GM10266 (cell line): ENCODE data around the gene TET1.
"Not testable (repeated sequence)": the region's sequence is repeated elsewhere in the genome, so short reads cannot be mapped to it uniquely, and the experiment has no call there.

Experiments
- DNase-seq: peaks from one replicate; pipeline ENCODE4 v3.0.0; 2012; ENCODE audit errors: extremely low spot score
- TF ChIP-seq, protein P1 (sequence below): IDR thresholded peaks from 2 replicates; pipeline ENCODE4 v1.5.1; 2012; ENCODE audit warnings: mild to moderate bottlenecking, low read depth; ENCODE audit not compliant: control insufficient read depth, insufficient read depth; ENCODE audit errors: missing control alignments

Gene TET1

DNA sequence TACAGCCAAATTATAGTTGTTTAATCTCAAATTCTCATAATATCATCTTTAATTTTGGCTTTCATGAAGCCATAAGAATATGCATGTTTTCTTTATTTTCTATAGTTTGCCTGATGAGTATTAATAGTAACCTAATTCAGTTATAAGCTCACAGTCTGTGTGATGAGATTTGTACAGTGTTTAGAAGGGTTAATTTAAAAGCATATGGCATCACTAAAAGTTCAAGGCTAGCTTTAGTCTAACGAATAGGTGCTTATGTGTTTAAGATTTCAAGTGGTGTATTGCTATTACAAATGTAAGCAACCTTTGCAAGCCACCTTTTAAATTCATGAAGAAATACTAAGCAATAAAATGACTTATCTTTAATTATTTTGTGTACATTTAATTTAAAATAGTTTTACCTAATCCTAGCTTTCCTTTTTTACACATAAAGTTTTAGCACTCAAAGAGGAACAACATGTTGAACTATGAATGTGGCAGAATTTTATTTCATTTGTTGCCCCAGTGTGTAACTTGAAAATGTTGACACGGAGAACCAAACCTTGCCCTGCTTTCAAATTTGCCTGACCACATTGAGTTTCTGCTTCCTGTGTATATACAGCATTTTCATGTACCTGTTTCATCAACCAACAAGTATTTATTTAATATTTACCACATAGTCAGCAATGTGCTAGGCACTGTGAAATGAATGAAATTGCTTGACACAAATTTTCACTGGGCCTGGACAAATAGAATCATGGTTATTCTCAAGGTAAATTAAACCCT lies 41.5 kb downstream of the TET1 start:
- TF ChIP-seq, protein P1, sequence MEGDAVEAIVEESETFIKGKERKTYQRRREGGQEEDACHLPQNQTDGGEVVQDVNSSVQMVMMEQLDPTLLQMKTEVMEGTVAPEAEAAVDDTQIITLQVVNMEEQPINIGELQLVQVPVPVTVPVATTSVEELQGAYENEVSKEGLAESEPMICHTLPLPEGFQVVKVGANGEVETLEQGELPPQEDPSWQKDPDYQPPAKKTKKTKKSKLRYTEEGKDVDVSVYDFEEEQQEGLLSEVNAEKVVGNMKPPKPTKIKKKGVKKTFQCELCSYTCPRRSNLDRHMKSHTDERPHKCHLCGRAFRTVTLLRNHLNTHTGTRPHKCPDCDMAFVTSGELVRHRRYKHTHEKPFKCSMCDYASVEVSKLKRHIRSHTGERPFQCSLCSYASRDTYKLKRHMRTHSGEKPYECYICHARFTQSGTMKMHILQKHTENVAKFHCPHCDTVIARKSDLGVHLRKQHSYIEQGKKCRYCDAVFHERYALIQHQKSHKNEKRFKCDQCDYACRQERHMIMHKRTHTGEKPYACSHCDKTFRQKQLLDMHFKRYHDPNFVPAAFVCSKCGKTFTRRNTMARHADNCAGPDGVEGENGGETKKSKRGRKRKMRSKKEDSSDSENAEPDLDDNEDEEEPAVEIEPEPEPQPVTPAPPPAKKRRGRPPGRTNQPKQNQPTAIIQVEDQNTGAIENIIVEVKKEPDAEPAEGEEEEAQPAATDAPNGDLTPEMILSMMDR = no peak
- DNase-seq = no peak

DNA sequence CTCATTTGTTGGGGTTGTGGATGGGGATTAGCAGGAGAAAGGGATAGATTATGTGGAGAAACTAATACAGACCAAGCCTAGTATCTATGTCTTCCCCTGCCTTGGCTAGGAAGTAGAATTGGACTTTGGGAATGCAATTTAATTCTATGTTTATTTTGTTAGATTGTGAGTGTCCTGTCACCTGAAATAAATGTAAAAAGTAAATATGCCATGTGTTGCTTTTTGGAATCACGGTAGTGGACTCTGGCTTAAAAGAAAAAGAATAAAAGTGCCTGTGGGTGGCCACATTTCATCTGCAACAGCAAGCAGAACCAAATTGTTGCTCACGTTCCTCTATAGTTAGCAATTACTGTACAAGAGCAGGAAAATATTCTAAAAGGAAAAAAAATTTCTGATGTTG lies 42.3 kb downstream of the TET1 start:
- TF ChIP-seq, protein P1 = no peak
- DNase-seq = no peak

DNA sequence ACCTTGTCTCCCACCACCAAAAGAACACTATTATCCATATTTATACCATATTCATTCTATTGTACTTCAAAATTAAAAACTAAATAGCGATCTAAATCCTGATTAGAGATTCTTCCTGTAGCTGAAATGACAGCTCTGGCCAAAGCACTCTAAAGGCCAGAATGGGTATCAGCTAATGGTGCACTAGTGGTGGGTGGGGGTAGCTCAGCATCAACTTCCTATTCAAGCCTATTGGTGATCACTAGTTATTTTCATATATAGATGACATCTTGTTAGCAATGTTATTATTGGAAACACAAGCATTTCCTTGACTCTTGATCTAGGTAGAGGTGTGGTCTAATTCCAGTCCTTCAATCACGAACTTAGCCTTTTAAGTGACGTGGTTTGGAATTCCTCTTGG lies 43.6 kb downstream of the TET1 start:
- DNase-seq = no peak
- TF ChIP-seq, protein P1 = no peak

DNA sequence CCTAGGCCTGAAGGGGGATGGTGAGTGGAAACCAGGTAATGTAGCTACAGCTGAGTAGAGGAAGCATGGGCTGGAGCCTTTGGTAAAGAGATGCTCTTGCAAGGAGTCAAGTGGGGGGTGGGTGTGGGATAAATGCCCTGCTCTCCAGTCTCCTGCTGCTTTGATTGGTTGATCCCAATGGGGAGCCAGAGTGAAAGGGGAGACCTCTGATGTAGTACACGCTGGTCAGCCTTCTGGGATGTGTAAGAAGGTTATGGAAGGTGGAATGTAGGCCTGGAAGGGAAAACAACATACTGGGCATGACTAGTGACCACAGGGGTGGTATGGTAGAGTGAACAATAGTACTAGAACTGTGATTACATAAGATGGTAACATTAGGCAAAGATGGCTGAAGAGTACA lies 44.3 kb downstream of the TET1 start:
- TF ChIP-seq, protein P1 = no peak
- no peak for DNase-seq

DNA sequence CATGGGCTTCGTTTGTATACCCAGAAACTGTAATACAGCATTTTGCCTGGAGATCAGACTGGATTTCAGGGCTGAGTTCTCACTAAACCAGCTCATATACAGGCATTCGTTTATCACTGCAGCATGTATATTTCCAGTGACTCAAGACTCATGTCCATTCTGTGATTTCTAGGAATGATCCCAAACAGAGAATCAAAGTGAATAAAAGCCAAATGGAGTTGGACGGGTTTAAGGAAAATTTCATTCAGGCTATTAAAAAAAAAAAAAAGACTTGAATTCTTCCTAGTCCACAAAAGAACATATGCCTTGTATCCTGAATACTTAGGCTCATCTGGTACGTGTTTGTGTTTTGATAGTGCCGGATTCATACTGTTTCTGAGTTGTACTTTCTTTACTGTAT lies 46.8 kb downstream of the TET1 start:
- DNase-seq = no peak
- TF ChIP-seq, protein P1 = no peak

DNA sequence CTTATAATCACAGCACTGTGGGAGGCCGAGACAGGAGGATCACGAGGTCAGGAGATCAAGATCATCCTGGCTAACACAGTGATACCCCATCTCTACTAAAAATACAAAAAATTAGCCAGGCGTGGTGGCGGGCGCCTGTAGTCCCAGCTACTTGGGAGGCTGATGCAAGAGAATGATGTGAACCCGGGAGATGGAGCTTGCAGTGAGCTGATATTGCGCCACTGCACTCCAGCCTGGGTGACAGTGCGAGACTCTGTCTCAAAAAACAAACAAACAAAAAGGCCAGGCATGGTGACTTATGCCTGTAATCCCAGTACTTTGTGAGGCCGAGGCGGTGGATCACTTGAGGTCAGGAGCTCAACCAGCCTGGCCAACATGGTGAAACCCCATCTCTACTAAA lies 49.9 kb downstream of the TET1 start:
- DNase-seq = not testable (repeated sequence)

DNA sequence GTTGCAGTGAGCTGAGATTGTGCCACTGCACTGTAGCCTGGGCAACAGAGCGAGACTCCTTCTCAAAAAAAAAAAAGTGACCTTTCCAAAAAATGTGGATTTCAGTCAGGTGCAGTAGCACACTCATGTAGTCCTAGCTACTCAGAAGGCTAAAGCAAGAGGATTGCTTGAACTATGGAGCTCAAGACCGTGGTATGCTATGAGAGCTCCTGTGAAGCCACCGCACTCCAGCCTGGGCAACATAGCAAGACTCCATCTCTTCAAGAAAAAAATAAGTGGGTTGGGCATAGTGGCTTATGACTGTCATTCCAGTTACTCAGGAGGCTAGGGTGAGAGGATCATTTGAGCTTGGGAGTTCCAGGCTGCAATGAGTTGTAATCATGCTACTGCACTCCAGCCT lies 51.1 kb downstream of the TET1 start:
- no peak for DNase-seq
- TF ChIP-seq, protein P1 = no peak

DNA sequence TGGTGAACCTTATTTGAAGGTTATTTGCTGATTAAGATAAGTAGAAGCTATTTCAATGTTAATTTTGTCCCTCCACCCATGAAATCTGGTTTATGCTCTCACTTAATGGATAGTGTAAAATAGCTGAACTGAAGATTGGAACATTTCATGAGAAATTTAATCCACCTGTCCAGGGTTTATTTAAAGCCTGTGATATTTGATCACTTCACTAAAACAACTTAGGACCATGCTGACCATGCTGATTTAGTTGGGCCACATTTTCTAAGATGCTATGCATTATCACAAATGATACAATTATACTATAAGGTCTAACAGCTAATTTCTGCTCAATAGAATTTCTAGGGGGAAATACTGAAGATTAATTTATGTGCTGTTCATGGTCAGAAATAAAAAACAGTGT lies 53.8 kb downstream of the TET1 start:
- DNase-seq = not testable (repeated sequence)

DNA sequence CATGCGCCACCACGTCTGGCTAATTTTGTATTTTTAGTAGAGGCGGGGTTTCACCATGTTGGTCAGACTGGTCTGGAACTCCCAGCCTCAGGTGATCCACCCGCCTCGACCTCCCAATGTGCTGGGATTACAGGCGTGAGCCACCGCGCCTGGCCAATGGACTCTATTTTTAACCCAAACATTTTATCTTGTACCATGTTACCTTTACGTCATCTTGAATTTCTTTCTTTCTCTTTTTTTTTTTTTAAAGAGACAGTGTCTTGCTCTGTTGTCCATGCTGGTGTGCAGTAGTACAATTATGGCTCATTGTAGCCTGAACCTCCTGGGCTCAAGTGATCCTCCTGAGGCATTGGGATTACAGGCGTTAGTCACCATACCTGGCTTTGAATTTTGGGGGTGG lies 57.6 kb downstream of the TET1 start:
- DNase-seq = not testable (repeated sequence)
